Measurements from ENCODE around the gene RPRM.

GRCh38 chr2:153474407-153474806 lies 4.2 kb downstream of the RPRM start:
- no peak for TF ChIP-seq CTCF (IDR thresholded peaks at IDR 0.05)
- no peak for TF ChIP-seq ZFX (IDR thresholded peaks at IDR 0.05; ENCODE audit: borderline replicate concordance)

All from 22Rv1 (cell line).